Colonic mucosa (tissue), 4 donors: ENCODE results near the gene CASKIN2. TPM values are rescaled to one million over a fixed set of nuclear protein-coding genes. Genes with fewer than 3 reads are reported as not detected.
A peak's percentile ranks its signal among the peaks of the same experiment; 100 is the strongest.

ENCODE experiments used
- DNase-seq: peaks from one replicate; pipeline ENCODE4 v3.0.0-alpha.2; 2020
- H3K27ac ChIP-seq: fragments of 200-600 bp; one replicate; pipeline ENCODE4 v1.8.0; 2021
- H3K27me3 ChIP-seq: fragments of 200-600 bp; one replicate; pipeline ENCODE4 v1.8.0; 2021
- H3K36me3 ChIP-seq: fragments of 200-600 bp; one replicate; pipeline ENCODE4 v1.8.0; 2021
- H3K4me1 ChIP-seq: fragments of 200-600 bp; one replicate; pipeline ENCODE4 v1.8.0; 2021; ENCODE audit warnings: mild to moderate bottlenecking
- H3K4me3 ChIP-seq: fragments of 200-600 bp; one replicate; pipeline ENCODE4 v1.8.0; 2021
- H3K9ac ChIP-seq, 2 donors: one replicate each; pipeline ENCODE4 v1.7.0; 2013; ENCODE audit warnings: control low read depth in 2 of 2, low read depth in 2 of 2, low read length in 2 of 2
- H3K9me3 ChIP-seq: fragments of 200-600 bp; one replicate; pipeline ENCODE4 v1.8.0; 2021
- CTCF ChIP-seq: fragments of 200-600 bp; IDR thresholded peaks from one replicate; pipeline ENCODE4 v1.8.0; 2022; ENCODE audit warnings: antibody characterized with exemption, mild to moderate bottlenecking
- intact Hi-C: fragments of 100-400 bp; cut with DNase I; formaldehyde crosslinking; loops from one replicate; pipeline ENCODE4 v1.14.1; 2022
- total RNA-seq, 2 donors: library from RNA; stranded (reverse); fragmentation: NEBNext Ultra II Directional in 1 of 2; extraction: Animal tissue kit (Norgen Biotek cat#: 25700) in 1 of 2; gene quantifications; one replicate each; pipeline ENCODE4 v1.2.1, GENCODE V29; 2021
- donor health status: healthy.
- donor health status: DM: no; HTN: no; CAD: no.
- donor health status: DM: no; HTN: no; CAD: no.

The CASKIN2 gene
- total RNA-seq, 2 donors from 2014 or later, result 26.5 to 28.6 TPM

GRCh38 chr17:75508931-75509361 is 6.4 kb downstream of the CASKIN2 start:
- intact Hi-C loops, result no loop called here
- no peaks in the 10 kb centered on the region for H3K9me3 ChIP-seq
- no peak overlapping the region for H3K4me3 ChIP-seq
- no peak for TF ChIP-seq CTCF
- DNase-seq, result no peak
- peak overlapping the region in 1 of 2 donors; percentile 14 for H3K9ac ChIP-seq
- no peaks in the 10 kb centered on the region for H3K27me3 ChIP-seq
- peaks cover 13% of the 10 kb centered on the region for H3K4me1 ChIP-seq
- no peaks in the 10 kb centered on the region for H3K36me3 ChIP-seq
- no peak overlapping the region for H3K27ac ChIP-seq

- Histone ChIP-seq H3K27me3 (no peaks in the 10 kb centered on the region), H3K4me3 (no peak overlapping the region), H3K9me3 (no peaks in the 10 kb centered on the region), H3K27ac (no peak overlapping the region), H3K9ac (no peak overlapping the region), H3K4me1 (peaks cover 13% of the 10 kb centered on the region), H3K36me3 (no peaks in the 10 kb centered on the region)
- TF ChIP-seq CTCF, result no peak
- no peak for DNase-seq
- intact Hi-C loops, result no loop called here
Observed at GRCh38 chr17:75507733-75508719, 7.3 kb downstream of the CASKIN2 start.

- Histone ChIP-seq H3K9ac (peak overlapping the region in 1 of 2 donors; percentile 24), H3K27ac (no peak overlapping the region), H3K27me3 (no peaks in the 10 kb centered on the region), H3K4me1 (peaks cover 3% of the 10 kb centered on the region), H3K9me3 (no peaks in the 10 kb centered on the region), H3K36me3 (no peaks in the 10 kb centered on the region), H3K4me3 (no peak overlapping the region)
- intact Hi-C loops, result no loop called here
- no peak for DNase-seq
- no peak for TF ChIP-seq CTCF
Observed at GRCh38 chr17:75506888-75507287, 8.4 kb downstream of the CASKIN2 start.

- intact Hi-C loops, result no loop called here
- Histone ChIP-seq H3K27ac (no peak overlapping the region), H3K9ac (no peak overlapping the region), H3K9me3 (no peaks in the 10 kb centered on the region), H3K36me3 (no peaks in the 10 kb centered on the region), H3K4me1 (no peaks in the 10 kb centered on the region), H3K4me3 (no peak overlapping the region), H3K27me3 (no peaks in the 10 kb centered on the region)
- TF ChIP-seq CTCF, result no peak
- no peak for DNase-seq
Observed at GRCh38 chr17:75506134-75506533, 9.2 kb downstream of the CASKIN2 start.

- Histone ChIP-seq H3K9me3 (no peaks in the 10 kb centered on the region), H3K36me3 (no peaks in the 10 kb centered on the region), H3K9ac (no peak overlapping the region), H3K27me3 (no peaks in the 10 kb centered on the region), H3K27ac (no peak overlapping the region), H3K4me1 (no peaks in the 10 kb centered on the region), H3K4me3 (no peak overlapping the region)
- DNase-seq, result no peak
- TF ChIP-seq CTCF, result no peak
- intact Hi-C loops, result no loop called here
Observed at GRCh38 chr17:75505640-75506039, 9.7 kb downstream of the CASKIN2 start.
